Activated CD4-positive, alpha-beta T cell treated with anti-CD3 and anti-CD28 coated beads, Interleukin-2, amount 50 U/mL, for 24 hours (primary cell): ENCODE data around the gene RAB3B.
A peak's percentile ranks its signal among the peaks of the same experiment; 100 is the strongest.
"Not testable (repeated sequence)": the region's sequence is repeated elsewhere in the genome, so short reads cannot be mapped to it uniquely, and the experiment has no call there.

ENCODE experiments used
- DNase-seq, 2 donors: peaks; one replicate each; pipeline ENCODE4 v3.0.0-alpha.2; 2020; ENCODE audit warnings: low read depth in 1 of 2, low spot score in 1 of 2

RAB3B gene

DNA sequence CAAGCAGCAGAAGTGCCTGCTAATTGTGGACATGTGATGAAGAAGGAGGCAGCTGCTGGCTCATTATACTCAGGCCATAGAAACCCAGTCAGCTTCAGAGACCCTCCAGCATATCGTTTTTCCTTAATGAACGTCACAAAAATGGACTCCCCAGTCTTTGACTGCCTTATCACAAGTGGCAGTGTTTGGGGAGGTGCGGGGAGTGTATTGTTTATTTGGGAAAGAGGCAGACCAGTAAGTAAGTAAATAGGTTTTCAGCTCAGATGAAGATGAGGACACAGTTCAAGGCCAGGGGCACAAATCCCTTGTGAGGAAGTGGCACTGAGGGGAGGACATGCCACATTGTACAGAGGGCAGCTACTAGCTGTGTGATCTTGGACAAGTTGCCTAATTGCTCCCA, 68.5 kb downstream of the RAB3B start:
- DNase-seq: no peak

DNA sequence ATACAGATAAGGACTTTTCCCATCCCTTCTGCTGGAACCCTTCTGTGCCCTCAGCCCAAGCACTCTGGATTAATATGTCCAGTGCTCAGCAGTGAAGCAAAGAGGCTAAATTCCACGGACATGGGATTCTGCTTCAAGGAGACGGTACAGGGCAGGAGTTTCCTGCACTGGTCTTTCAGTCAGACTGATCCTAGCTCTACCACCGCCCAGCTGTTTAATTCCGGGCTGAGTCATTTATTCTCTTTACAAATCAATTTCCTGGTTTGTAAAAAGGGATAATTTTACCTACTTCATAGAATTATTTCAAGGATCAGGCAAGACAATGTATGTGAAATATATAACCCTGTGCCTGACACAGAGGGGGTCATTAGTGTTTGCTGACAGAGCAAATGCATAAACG, 70.4 kb downstream of the RAB3B start:
- no peak for DNase-seq

DNA sequence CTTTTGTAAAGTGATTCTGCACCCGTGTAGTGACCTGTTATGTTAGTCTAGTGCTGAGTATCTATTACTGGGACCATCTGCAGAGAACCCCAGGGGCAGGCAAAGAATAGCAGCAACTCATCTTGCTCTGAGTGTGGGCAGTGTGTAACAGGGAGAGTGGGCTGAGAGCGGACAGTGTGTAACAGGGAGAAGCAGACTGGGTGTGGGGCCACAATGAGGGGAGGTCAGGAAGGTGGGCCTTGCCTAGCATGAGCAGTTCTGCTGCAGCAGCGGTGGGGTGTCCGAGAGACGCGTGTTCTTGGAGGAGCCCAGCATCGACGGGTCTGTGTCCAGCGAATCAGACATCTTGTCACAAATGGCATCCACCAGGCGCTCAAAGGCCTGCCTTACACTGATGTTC, 70.8 kb downstream of the RAB3B start:
- no peak for DNase-seq

DNA sequence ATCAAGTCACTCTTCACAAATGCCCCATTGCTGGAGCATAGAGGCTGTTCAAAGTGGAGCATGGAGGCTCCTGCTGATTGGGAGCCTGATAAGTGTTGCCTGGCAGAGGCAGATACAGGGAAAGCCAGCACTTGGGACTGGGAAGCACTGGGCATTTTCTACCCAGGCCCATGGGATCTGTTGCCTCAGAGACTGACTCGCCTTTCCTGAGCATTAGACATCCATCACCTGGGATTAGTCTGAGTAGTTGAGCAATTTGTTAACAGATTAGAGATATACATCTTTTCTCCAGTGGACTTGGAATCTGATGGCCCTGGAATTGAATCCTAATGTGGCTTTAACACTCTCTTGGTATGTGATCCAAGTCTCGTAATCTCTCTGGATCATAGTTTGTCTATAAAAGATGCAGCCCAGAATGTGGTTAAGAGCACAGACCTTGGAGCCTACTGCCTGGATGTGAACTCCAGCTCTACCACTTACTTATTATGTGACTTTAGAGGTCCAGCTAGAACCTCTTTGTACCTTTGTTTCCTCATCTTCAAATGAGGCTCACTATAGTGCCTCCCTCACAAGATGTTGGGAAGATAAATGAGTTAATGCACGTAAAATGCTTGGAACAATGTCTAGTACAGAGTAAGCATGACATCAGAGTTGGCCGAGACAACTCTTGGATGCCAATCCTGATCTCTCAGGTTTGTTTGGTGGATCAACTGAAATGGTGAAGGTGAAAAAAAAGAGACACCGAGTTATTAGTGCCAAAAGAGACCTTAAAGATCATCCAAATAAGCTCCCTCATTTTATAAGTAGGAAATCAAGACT, 73.7 kb downstream of the RAB3B start:
- no peak for DNase-seq

DNA sequence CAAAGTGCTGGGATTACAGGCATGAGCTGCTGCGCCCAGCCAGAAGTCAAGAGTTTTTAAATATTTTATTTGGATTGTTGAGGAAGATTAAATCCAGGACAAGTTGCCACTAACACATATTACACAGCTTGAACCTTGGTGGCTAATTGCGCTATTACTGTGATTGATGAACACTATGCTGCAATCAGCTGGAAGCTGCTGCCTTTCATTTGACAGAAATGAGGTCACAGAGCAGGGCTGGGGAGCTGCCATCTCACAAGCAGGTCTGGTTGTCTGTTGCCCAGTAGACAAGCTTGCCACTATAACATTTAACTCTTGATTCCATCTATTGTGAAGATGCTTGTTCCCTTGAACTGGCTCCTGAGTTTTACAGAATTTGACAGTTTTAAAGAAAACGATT, 74.5 kb downstream of the RAB3B start:
- DNase-seq: no peak

DNA sequence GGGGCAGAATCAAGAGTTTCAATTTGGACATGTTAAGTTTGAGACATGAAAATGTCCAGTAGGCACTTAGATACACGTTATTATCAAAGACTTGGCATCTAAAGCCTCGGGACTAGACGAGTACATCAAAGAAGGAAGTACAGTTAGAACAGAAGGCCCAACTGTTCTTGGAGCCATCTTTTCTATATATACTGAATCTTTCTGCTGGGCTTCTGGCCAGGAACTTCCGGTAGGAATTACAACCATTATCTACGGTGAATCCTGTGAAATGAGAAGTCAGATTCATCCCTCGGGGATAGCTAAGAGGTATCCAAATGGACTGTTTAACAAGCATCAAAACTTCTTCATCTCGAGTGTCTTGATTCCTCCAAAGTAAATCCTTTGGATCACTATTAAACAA, 77.6 kb downstream of the RAB3B start:
- no peak for DNase-seq

DNA sequence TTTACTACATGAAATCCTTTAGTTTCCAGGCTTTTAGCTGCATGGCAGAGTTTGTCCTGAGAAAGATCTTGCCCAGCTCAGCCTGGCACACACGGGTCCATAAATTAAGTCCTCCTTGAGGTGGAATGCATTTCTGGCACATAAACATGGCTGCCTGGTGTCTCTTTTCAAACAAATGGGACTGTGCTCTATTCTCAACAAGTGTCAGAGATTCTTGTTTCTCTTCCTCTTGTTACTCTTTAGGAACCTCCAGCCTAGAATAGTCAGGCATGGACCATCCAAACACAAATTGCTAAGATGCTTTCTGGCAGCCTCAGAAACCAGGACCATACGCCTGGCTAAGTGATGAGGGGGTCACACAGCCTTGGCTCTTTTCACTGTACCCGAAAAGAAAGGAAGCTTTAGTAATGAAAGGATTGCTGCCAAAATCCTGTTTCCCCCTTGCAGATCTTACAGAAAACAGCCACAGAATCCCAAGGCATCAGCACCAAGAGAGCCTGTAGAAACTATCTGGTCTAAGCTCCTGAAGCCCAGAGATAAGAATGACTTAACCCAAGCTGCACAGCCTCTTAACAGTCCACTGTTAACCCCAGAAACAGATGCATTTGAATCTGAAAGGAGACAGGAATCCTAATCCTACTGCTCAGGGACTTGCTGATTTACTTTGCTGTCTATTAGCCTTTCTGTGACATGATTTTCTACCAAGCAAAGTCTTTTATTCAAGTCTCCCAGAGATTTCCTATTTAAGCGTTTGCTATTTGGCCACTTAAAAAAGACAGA, 80.1 kb downstream of the RAB3B start:
- DNase-seq: no peak

DNA sequence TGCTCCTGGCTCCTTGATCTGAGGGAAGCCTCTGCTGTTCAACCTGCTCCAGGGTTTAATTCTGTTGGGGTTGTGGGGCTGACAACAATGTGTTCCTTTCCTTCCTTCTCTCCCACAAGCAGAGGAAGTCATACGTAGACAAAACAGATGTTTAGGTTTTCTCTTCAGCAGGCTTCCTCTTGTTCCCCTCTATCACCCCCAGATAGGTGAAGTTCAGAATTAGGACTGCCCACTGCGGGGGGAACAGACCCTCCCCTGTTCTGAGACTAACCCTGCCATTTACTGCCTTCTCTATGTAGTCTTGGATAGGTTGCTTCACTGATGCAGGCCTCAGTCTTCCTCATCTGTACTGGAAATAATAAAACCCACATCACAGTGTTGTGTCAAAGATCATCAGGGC, 82.0 kb downstream of the RAB3B start:
- no peak for DNase-seq

DNA sequence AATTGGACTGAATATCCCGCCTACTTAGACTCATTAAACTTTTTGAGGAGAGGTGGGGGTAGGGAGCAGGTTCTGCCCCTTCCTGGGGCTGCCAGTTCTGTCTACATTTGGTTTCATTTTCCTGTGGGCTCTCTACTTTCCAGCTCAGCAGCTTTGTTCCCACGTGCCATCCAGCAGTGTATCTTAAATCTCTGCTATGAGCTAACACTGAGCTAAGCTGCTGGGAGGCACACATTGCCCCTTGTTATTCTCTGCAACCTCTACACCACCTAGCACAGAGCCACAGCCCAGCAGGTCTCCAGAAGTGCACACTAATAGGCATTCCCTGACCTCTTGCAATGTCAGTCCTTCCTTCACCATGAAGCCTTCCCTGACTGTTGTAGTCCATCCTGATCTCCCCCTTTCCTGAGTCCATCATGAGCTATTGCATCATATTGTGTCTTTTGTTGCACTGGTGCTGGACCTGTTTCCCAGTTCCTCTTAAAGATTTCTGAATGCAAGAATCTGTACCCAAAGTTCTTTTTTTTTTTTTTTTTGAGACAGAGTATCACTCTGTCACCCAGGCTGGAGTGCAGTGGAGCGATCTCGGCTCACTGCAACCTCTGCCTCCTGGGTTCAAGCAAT, 83.3 kb downstream of the RAB3B start:
- no peak for DNase-seq

DNA sequence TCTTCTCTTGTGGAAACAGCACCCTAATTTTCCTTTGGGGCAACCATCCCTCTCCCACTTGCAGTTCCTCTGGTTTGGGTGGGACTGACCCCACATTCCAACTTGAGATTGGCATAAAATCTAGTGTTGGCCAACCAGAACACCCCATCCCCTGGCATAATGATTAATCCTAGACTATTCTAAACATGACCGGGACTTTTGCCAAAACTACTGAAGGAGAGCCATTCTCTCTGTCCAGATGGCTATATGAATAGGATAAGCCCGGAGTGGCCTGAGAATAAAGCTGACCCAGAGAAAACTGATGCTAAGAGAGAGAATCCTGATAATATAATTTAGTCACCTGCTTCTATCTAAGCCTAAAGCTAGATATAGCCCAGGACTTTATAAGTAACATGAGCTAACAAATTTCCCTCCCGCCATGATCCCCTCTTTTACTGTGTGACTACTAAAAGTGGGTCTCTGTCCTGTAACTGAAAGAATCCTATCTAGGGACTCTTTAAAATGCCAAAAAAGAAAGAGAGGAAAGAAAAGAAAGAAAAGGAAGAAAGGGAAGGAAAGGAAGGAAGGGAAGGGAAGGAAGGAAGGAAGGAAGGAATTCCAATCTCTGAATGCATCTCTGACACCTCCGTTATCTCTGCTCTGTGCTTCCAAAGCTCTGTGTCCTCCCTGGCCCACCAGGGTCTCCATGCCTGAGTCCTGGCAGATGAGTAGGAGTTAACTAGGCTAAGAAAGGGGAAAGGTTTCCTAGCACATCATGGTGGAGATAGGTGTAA, 84.0 kb downstream of the RAB3B start:
- no peak for DNase-seq

DNA sequence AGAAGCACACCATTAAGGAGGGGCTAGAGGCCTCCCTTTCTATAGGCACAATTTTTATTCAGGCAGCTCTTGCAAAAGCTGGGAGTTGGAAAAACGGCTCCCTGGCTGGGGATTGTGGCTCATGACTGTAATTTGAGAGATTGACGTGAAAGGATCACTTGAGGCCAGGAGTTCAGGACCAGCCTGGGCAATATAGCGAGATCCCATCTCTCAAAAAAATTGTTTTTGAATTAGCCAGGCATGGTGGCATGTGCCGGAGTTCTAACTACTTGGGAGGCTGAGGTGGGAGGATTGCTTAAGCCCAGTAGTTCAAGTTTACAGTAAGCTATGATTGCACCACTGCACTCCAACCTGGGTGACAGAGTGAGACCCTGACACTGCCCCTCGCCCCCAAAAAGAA, 88.0 kb downstream of the RAB3B start:
- DNase-seq: no peak

DNA sequence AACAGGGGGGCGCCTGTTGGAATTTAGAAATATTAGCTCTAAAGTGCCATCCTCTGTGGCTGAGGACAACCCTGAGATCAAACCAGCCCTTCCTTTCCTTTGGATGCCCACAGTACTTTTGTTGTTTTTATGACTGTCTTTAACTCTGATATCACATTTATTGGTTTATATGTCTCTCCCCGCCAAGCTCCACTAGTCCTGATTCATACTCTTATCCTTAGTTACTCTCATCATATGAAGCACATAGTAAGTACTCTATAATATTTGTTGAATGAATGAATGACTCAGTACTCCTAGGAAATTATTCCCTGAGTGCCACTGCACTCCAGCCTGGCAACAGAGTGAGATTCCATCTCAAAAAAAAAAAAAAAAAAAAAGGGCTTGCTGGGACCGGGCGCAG, 89.3 kb downstream of the RAB3B start:
- no peak for DNase-seq

DNA sequence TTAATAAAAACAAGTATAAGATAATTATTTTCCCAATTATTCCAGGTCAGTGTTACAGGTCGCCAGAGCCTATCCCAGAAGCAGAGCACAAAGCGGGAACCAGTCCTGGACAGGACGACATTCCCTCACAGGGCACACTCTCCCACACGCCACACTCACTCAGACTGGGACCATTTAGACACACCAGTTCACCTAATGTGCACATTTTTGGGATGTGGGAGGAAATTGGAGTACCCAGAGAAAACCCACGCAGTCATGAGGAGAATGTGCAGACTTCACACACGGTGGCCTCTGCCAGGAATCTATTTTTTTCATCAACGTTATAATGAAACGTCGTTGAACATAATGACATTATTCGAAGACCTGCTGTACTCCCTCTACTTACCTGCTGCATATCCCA, 91.5 kb downstream of the RAB3B start:
- DNase-seq: no peak

DNA sequence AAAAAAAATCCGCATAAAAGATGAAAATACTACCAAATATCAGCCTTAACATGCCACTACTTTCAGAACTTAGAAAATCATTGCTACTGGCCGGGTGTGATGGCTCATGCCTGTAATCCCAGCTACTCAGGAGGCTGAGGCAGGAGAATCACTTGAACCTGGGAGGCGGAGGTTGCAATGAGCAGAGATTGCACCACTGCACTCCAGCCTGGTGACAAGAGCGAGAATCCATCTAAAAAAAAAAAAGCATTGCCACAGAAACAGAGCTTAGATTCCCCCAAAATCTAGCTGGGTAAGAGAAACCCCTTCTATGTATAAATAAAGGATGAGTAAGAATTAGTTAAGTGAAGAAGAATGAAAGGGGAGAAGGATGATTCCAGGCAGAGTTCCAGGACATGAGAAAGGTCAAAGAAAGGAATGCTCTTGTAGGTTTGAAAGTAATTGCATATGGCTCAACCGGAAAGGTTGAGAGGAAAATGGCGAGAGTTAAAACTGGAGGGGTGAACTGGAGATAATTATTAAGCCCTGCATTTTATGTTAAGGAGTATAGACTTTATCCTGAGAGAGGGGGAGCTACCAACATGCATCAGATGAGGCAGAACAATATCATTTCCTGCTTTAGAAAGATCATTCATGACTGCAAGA, 92.3 kb downstream of the RAB3B start:
- DNase-seq: no peak

DNA sequence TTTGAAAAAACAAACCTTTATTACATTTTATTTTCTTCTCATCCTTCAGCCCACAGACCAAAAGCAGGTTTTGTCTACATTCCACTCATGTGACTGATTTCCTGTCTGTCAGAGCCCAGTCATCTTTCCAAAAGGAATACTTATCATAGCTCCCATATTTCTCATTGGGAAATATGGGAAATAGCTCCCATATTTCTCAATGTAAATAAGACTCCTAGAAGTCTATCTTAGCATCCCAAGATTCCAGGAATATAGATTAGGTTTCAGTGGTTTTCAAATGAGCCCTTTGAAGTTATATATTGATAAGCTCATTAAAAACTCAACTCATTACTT, 92.8 kb downstream of the RAB3B start:
- no peak for DNase-seq

DNA sequence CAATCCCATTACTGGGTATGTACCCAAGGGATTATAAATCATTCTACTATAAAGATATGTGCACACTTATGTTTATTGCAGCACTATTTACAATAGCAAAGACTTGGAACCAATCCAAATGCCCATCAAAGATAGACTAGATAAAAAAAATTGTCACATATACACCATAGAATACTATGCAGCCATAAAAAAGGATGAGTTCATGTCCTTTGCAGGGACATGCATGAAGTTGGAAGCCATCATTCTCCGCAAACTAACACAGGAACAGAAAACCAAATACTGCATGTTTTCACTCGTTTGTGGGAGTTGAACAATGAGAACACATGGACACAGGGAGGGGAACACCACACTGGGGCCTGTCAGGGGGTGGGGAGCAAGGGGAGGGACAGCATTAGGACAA, 95.8 kb downstream of the RAB3B start:
- not testable (repeated sequence) for DNase-seq

DNA sequence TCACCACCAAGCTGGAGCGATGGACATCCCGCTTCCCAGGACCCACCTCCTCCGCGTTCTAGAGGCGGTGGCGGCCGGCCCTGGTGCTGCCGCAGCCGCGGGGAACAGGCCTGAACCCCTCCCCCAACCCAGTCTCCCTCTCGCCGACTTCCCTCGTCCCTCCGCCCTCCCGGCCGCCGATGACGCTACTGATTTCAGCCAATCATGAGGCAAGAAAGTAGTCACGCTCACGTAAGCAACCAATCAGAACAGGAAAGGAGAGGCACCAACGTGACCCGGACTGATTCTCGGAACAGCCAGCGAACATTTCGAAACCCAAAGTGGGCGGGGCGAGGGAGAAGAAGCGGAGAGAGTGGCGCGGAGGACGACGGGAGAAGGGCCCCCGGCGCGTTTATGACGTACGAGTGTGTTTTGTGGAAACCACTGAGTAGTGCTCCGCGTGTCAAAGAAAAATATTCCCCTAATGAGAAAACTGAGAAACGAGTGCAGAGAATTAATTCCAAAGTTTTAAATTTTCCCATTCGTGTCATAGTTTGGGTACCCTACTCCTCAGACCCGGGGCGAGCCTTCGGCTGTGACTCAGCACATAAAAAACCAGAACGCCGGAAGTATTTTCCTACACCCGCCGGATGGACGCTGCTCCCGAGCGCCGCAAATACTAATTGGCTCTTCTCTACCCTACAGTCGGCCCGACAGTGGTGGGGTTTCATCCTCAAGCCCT, 111.7 kb downstream of the RAB3B start, which contains the start of gene NRDC:
Gene NRDC (minus strand): TSS at position 112 of the 721 bp plus-strand sequence. CDS start 112 bp downstream, outside the sequence.
- peak; percentile 96 to 100 for DNase-seq

DNA sequence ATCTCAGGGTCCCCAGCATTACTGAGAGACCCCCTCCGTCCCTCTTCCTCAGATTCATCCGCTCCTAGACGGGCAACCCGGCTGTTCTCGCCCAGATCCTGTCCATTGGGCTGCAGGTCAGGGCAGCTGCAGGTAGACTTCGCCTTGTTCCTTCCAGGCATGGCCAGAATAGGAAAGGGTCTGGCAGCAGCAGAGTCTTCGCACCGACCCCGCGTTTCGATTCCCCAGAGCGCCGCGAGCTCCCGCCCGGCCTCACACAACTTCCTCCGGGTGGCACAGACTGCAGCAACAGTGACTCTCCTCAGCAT, 112.2 kb downstream of the RAB3B start:
- DNase-seq: no peak

DNA sequence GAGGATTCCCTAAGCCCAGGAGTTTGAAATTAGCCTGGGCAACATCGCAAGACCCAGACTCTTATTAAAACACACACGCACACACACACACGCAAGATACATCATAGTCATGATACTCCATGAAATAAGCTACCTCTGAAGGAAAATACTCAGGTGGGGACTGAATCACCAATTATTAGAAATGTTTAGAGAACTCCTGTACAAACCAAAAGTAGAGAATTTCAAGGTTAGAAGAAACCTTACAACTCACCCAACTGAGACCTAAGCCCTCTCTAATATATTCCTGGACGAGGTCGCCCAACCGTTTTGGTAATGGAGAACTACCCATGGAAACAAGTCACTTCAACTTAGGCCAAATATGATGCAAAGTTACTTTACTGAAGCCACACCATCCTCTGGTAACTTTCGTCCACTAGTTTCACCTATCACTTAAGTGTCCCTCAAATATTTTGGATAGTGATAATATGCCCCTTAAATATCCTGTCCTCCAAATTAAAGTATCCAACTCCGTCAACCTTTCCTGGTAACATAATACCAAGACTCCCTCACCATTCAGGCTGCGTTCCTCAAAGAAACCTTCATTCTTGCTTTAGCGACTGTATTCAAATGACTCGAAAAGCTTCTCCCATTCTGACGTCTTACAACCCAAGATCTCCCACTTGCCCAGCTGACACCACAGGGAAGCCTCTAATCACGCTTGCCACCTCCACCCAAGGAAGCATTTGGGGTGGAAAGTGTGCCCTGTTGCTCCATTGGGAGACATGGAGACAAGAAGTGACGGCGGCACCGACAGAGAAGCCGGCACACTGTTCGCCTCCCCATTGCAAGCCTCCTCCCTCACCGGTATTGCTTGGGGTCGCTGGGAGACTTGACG, 112.8 kb downstream of the RAB3B start:
- DNase-seq: peak in 1 of 2 donors; percentile 6
